Measurements from ENCODE around the gene LOXL1. TPM values are rescaled to one million over a fixed set of nuclear protein-coding genes. Genes with fewer than 3 reads are reported as not detected.

Gene LOXL1
- total RNA-seq, 1 donor from 2014 or later, result 280 TPM

- Histone ChIP-seq H3K9ac (ENCODE audit: low read length) (peak overlapping the region; percentile 87), H2AFZ (ENCODE audit: low read depth, low read length) (peak overlapping the region; percentile 13), H3K79me2 (ENCODE audit: insufficient read depth, low read length) (peaks cover 88% of the 10 kb centered on the region), H3K36me3 (ENCODE audit: insufficient read depth, low read length) (no peaks in the 10 kb centered on the region), H3K4me2 (ENCODE audit: low read length) (peak overlapping the region; percentile 94), H3K9me3 (ENCODE audit: insufficient read depth, low read depth, low read length) (no peaks in the 10 kb centered on the region), H3K4me3 (ENCODE audit: insufficient read depth, low read depth, low read length) (peak overlapping the region; percentile 80), H3K27me3 (ENCODE audit: insufficient read depth, low read length) (no peaks in the 10 kb centered on the region), H3K4me1 (ENCODE audit: insufficient read depth, low read length) (peaks cover 82% of the 10 kb centered on the region), H4K20me1 (ENCODE audit: insufficient read depth, low read length) (peaks cover 39% of the 10 kb centered on the region), H3K27ac (ENCODE audit: low read depth, low read length) (peak overlapping the region; percentile 94)
- Mint-ChIP-seq H3K27me3 (ENCODE audit: low read depth, unreplicated experiment) (no peaks in the 10 kb centered on the region), H3K4me1 (ENCODE audit: low read depth, unreplicated experiment) (peaks cover 64% of the 10 kb centered on the region), H3K9me3 (ENCODE audit: unreplicated experiment) (no peaks in the 10 kb centered on the region), H3K27ac (ENCODE audit: unreplicated experiment) (peak overlapping the region; percentile 87), H3K4me3 (ENCODE audit: unreplicated experiment) (peak overlapping the region; percentile 93), H3K36me3 (ENCODE audit: low read depth, unreplicated experiment) (peaks cover 16% of the 10 kb centered on the region)
- peak; percentile 18 for TF ChIP-seq CTCF (IDR thresholded peaks at IDR 0.05; ENCODE audit: insufficient read depth, low read depth, low read length)
- no peak for TF ChIP-seq EZH2 (IDR thresholded peaks at IDR 0.05; ENCODE audit: insufficient read depth, low read length)
- DNase-seq (ENCODE audit: low read depth) (no peak), FAIRE-seq (no peak)
Observed at GRCh38 chr15:73927476-73928240, 1.4 kb downstream of the LOXL1 start.

GRCh38 chr15:73928241-73928579 is 1.9 kb downstream of the LOXL1 start:
- peaks cover 43% of the 10 kb centered on the region for H4K20me1 ChIP-seq (ENCODE audit: insufficient read depth, low read length)
- no peak overlapping the region for H2AFZ ChIP-seq (ENCODE audit: low read depth, low read length)
- Mint-ChIP-seq H3K4me3 (ENCODE audit: unreplicated experiment) (peak overlapping the region; percentile 93), H3K27ac (ENCODE audit: unreplicated experiment) (peak overlapping the region; percentile 87), H3K9me3 (ENCODE audit: unreplicated experiment) (no peaks in the 10 kb centered on the region), H3K36me3 (ENCODE audit: low read depth, unreplicated experiment) (peaks cover 19% of the 10 kb centered on the region), H3K27me3 (ENCODE audit: low read depth, unreplicated experiment) (no peaks in the 10 kb centered on the region), H3K4me1 (ENCODE audit: low read depth, unreplicated experiment) (peaks cover 64% of the 10 kb centered on the region)
- TF ChIP-seq EZH2 (IDR thresholded peaks at IDR 0.05; ENCODE audit: insufficient read depth, low read length), result no peak
- TF ChIP-seq CTCF (IDR thresholded peaks at IDR 0.05; ENCODE audit: insufficient read depth, low read depth, low read length), result no peak
- peak overlapping the region; percentile 94 for H3K4me2 ChIP-seq (ENCODE audit: low read length)
- H3K4me1 ChIP-seq (ENCODE audit: insufficient read depth, low read length), result peaks cover 82% of the 10 kb centered on the region
- H3K9ac ChIP-seq (ENCODE audit: low read length), result peak overlapping the region; percentile 87
- H3K4me3 ChIP-seq (ENCODE audit: insufficient read depth, low read depth, low read length), result peak overlapping the region; percentile 80
- peaks cover 88% of the 10 kb centered on the region for H3K79me2 ChIP-seq (ENCODE audit: insufficient read depth, low read length)
- peak overlapping the region; percentile 94 for H3K27ac ChIP-seq (ENCODE audit: low read depth, low read length)
- FAIRE-seq (no peak), DNase-seq (ENCODE audit: low read depth) (no peak)
- no peaks in the 10 kb centered on the region for H3K27me3 ChIP-seq (ENCODE audit: insufficient read depth, low read length)
- no peaks in the 10 kb centered on the region for H3K36me3 ChIP-seq (ENCODE audit: insufficient read depth, low read length)
- no peaks in the 10 kb centered on the region for H3K9me3 ChIP-seq (ENCODE audit: insufficient read depth, low read depth, low read length)

Data from astrocyte (in vitro differentiated cells and primary cell).